ENCODE measurements around the gene SDCCAG8.

DNA sequence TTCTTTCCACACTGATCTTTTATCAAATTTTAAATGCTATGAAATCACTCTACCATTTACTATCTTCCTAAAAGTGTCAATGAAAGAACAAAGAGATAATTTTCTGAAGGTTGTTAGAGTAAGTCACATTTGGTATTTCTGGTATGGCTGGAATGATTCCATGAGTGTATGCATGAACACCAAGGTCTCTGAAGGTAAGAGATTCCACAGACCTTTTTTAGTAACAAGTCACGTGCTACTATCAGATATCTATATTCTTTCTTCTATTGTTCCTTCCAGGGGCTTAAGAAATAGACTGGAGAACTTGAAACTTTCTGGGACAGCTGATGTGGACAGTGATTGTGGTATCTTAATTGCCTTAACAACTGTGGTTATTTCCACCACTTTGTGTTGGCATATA is 265.0 kb downstream of the SDCCAG8 start:
- TF ChIP-seq, protein P1, sequence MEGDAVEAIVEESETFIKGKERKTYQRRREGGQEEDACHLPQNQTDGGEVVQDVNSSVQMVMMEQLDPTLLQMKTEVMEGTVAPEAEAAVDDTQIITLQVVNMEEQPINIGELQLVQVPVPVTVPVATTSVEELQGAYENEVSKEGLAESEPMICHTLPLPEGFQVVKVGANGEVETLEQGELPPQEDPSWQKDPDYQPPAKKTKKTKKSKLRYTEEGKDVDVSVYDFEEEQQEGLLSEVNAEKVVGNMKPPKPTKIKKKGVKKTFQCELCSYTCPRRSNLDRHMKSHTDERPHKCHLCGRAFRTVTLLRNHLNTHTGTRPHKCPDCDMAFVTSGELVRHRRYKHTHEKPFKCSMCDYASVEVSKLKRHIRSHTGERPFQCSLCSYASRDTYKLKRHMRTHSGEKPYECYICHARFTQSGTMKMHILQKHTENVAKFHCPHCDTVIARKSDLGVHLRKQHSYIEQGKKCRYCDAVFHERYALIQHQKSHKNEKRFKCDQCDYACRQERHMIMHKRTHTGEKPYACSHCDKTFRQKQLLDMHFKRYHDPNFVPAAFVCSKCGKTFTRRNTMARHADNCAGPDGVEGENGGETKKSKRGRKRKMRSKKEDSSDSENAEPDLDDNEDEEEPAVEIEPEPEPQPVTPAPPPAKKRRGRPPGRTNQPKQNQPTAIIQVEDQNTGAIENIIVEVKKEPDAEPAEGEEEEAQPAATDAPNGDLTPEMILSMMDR (IDR thresholded peaks at IDR 0.05), result no peak
- TF ChIP-seq, protein P2, sequence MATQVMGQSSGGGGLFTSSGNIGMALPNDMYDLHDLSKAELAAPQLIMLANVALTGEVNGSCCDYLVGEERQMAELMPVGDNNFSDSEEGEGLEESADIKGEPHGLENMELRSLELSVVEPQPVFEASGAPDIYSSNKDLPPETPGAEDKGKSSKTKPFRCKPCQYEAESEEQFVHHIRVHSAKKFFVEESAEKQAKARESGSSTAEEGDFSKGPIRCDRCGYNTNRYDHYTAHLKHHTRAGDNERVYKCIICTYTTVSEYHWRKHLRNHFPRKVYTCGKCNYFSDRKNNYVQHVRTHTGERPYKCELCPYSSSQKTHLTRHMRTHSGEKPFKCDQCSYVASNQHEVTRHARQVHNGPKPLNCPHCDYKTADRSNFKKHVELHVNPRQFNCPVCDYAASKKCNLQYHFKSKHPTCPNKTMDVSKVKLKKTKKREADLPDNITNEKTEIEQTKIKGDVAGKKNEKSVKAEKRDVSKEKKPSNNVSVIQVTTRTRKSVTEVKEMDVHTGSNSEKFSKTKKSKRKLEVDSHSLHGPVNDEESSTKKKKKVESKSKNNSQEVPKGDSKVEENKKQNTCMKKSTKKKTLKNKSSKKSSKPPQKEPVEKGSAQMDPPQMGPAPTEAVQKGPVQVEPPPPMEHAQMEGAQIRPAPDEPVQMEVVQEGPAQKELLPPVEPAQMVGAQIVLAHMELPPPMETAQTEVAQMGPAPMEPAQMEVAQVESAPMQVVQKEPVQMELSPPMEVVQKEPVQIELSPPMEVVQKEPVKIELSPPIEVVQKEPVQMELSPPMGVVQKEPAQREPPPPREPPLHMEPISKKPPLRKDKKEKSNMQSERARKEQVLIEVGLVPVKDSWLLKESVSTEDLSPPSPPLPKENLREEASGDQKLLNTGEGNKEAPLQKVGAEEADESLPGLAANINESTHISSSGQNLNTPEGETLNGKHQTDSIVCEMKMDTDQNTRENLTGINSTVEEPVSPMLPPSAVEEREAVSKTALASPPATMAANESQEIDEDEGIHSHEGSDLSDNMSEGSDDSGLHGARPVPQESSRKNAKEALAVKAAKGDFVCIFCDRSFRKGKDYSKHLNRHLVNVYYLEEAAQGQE (IDR thresholded peaks at IDR 0.05; ENCODE audit: insufficient read depth in 1 of 2, low read depth in 2 of 2, low read length in 1 of 2), result no peak
- TF ChIP-seq POLR2AphosphoS5 (IDR thresholded peaks at IDR 0.05; ENCODE audit: low read depth, low read length), result no peak
- TF ChIP-seq SIN3A (IDR thresholded peaks at IDR 0.05; ENCODE audit: borderline replicate concordance, insufficient read depth, low read depth, low read length), result no peak
